ENCODE data around the gene PREX1. TPM values are rescaled to one million over a fixed set of nuclear protein-coding genes. Genes with fewer than 3 reads are reported as not detected.

The PREX1 gene
- total RNA-seq, 1 donor from 2014 or later, result 235 TPM

GRCh38 chr20:48616481-48616880 is 211.3 kb downstream of the PREX1 start:
- Mint-ChIP-seq H3K4me3 (ENCODE audit: unreplicated experiment) (no peak overlapping the region), H3K27ac (ENCODE audit: unreplicated experiment) (no peak overlapping the region), H3K4me1 (ENCODE audit: low read depth, unreplicated experiment) (peaks cover 4% of the 10 kb centered on the region), H3K36me3 (ENCODE audit: unreplicated experiment) (no peaks in the 10 kb centered on the region), H3K9me3 (ENCODE audit: unreplicated experiment) (peaks cover 12% of the 10 kb centered on the region), H3K27me3 (ENCODE audit: unreplicated experiment) (peaks cover 9% of the 10 kb centered on the region)
- TF ChIP-seq CTCF (IDR thresholded peaks at IDR 0.05; ENCODE audit: partially characterized antibody, unreplicated experiment), result no peak
- no peak for DNase-seq

GRCh38 chr20:48615871-48616270 is 211.9 kb downstream of the PREX1 start:
- no peak overlapping the region for H3K4me3 Mint-ChIP-seq (ENCODE audit: unreplicated experiment)
- TF ChIP-seq CTCF (IDR thresholded peaks at IDR 0.05; ENCODE audit: partially characterized antibody, unreplicated experiment), result no peak
- peaks cover 4% of the 10 kb centered on the region for H3K4me1 Mint-ChIP-seq (ENCODE audit: low read depth, unreplicated experiment)
- no peak overlapping the region for H3K27ac Mint-ChIP-seq (ENCODE audit: unreplicated experiment)
- peaks cover 12% of the 10 kb centered on the region for H3K9me3 Mint-ChIP-seq (ENCODE audit: unreplicated experiment)
- H3K27me3 Mint-ChIP-seq (ENCODE audit: unreplicated experiment), result peaks cover 9% of the 10 kb centered on the region
- DNase-seq, result no peak
- peaks cover 4% of the 10 kb centered on the region for H3K36me3 Mint-ChIP-seq (ENCODE audit: unreplicated experiment)

GRCh38 chr20:48614593-48615274 is 213.1 kb downstream of the PREX1 start:
- H3K27ac Mint-ChIP-seq (ENCODE audit: unreplicated experiment), result no peak overlapping the region
- peaks cover 9% of the 10 kb centered on the region for H3K9me3 Mint-ChIP-seq (ENCODE audit: unreplicated experiment)

GRCh38 chr20:48613926-48614325 is 213.9 kb downstream of the PREX1 start:
- peaks cover 6% of the 10 kb centered on the region for H3K27me3 Mint-ChIP-seq (ENCODE audit: unreplicated experiment)
- peaks cover 9% of the 10 kb centered on the region for H3K9me3 Mint-ChIP-seq (ENCODE audit: unreplicated experiment)
- no peaks in the 10 kb centered on the region for H3K4me1 Mint-ChIP-seq (ENCODE audit: low read depth, unreplicated experiment)
- DNase-seq, result no peak
- no peak overlapping the region for H3K4me3 Mint-ChIP-seq (ENCODE audit: unreplicated experiment)
- peaks cover 6% of the 10 kb centered on the region for H3K36me3 Mint-ChIP-seq (ENCODE audit: unreplicated experiment)
- H3K27ac Mint-ChIP-seq (ENCODE audit: unreplicated experiment), result no peak overlapping the region
- no peak for TF ChIP-seq CTCF (IDR thresholded peaks at IDR 0.05; ENCODE audit: partially characterized antibody, unreplicated experiment)

More at GRCh38 chr20:48614593-48615274, 213.1 kb downstream of the PREX1 start:
- H3K4me1 Mint-ChIP-seq (ENCODE audit: low read depth, unreplicated experiment), result no peaks in the 10 kb centered on the region
- peaks cover 6% of the 10 kb centered on the region for H3K36me3 Mint-ChIP-seq (ENCODE audit: unreplicated experiment)
- TF ChIP-seq CTCF (IDR thresholded peaks at IDR 0.05; ENCODE audit: partially characterized antibody, unreplicated experiment), result no peak
- no peak for DNase-seq
- peaks cover 6% of the 10 kb centered on the region for H3K27me3 Mint-ChIP-seq (ENCODE audit: unreplicated experiment)
- H3K4me3 Mint-ChIP-seq (ENCODE audit: unreplicated experiment), result no peak overlapping the region

- H3K36me3 Mint-ChIP-seq (ENCODE audit: unreplicated experiment), result peaks cover 6% of the 10 kb centered on the region
- DNase-seq, result no peak
- peaks cover 10% of the 10 kb centered on the region for H3K27me3 Mint-ChIP-seq (ENCODE audit: unreplicated experiment)
Measured at GRCh38 chr20:48612335-48612734, 215.5 kb downstream of the PREX1 start.

More at GRCh38 chr20:48612335-48612734, 215.5 kb downstream of the PREX1 start:
- no peak overlapping the region for H3K27ac Mint-ChIP-seq (ENCODE audit: unreplicated experiment)
- no peak for TF ChIP-seq CTCF (IDR thresholded peaks at IDR 0.05; ENCODE audit: partially characterized antibody, unreplicated experiment)
- H3K4me1 Mint-ChIP-seq (ENCODE audit: low read depth, unreplicated experiment), result peaks cover 6% of the 10 kb centered on the region
- no peak overlapping the region for H3K4me3 Mint-ChIP-seq (ENCODE audit: unreplicated experiment)
- H3K9me3 Mint-ChIP-seq (ENCODE audit: unreplicated experiment), result peaks cover 9% of the 10 kb centered on the region
